Measurements from ENCODE around the gene PAH.

DNA sequence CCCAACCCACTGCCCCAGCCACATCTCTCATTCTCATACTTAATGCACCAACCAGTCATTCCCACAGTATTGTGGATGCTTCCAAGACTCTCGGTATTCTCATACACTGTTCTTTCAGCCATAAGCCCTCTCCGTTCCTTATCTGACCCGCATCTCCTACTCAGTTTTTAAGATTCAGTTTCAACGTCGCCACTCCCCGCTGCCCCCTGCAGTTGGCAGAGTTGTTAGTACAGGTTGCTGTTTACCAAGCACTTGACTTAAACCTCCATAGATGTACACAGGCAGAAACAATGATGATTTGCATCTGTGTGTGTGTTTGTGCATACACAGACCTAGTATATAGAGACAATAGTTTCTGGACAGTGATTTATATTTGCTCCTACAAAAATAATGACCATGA lies 40.2 kb downstream of the PAH start:
- TF ChIP-seq RFX5 (IDR thresholded peaks at IDR 0.05; ENCODE audit: low read depth, low read length) (no peak), CTCF (conservative IDR thresholded peaks at IDR 0.05; ENCODE audit: low read depth, low read length) (no peak), NFE2L2 (IDR thresholded peaks at IDR 0.05; ENCODE audit: low read depth, low read length) (no peak)
- TF ChIP-seq, protein P1, sequence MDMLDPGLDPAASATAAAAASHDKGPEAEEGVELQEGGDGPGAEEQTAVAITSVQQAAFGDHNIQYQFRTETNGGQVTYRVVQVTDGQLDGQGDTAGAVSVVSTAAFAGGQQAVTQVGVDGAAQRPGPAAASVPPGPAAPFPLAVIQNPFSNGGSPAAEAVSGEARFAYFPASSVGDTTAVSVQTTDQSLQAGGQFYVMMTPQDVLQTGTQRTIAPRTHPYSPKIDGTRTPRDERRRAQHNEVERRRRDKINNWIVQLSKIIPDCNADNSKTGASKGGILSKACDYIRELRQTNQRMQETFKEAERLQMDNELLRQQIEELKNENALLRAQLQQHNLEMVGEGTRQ (IDR thresholded peaks at IDR 0.05; ENCODE audit: low read depth, low read length), result no peak

Data from IMR-90 (cell line).